Measurements from ENCODE around the gene CD101. TPM values are rescaled to one million over a fixed set of nuclear protein-coding genes. Genes with fewer than 3 reads are reported as not detected.

CD101 gene
- total and polyA plus RNA-seq, 2 of the 8 experiments (the other 6 are each of a cell fraction or from before 2014, with no cell fraction given): 1.1 to 1.2 TPM

- CTCF ChIA-PET (ENCODE audit: partially characterized antibody): no interaction called here
- WGBS, 2 experiments (ENCODE audit: extremely low coverage in 1 of 2, insufficient coverage in 1 of 2, insufficient read length in 1 of 2, insufficient replicate concordance in 2 of 2, low coverage in 1 of 2, low lambda C conversion rate in 2 of 2, missing lambda C conversion rate in 1 of 2): 94% methylated on average over 7 of the region's 7 CpGs; no CpG with 5 or more reads in 1 of the 2 experiments
- Histone ChIP-seq H4K20me1 (replicated peaks in 1 of 2; ENCODE audit: control insufficient read depth in 1 of 2, insufficient read depth in 2 of 2, low read length in 2 of 2) (no peaks in the 10 kb centered on the region), H3K9ac (replicated peaks in 1 of 4; ENCODE audit: extremely low read depth in 1 of 4, low read depth in 3 of 4, low read length in 3 of 4) (no peak overlapping the region), H3K23ac (ENCODE audit: insufficient read length) (no peak overlapping the region), H3K79me2 (ENCODE audit: control insufficient read depth in 1 of 2, insufficient read depth in 2 of 2, low read length in 2 of 2) (no peaks in the 10 kb centered on the region), H3K27me3 (replicated peaks in 1 of 4; ENCODE audit: control insufficient read depth in 3 of 4, extremely low read depth in 1 of 4, insufficient read depth in 3 of 4, low read length in 3 of 4) (no peaks in the 10 kb centered on the region), H3K27ac (ENCODE audit: low read depth, low read length) (no peak overlapping the region), H3K18ac (ENCODE audit: extremely low read depth, low read length) (no peak overlapping the region), H2AK5ac (ENCODE audit: low read depth, low read length) (no peak overlapping the region), H2BK15ac (ENCODE audit: low read length) (no peak overlapping the region), H3K79me1 (ENCODE audit: low read depth, low read length) (no peaks in the 10 kb centered on the region), H4K8ac (ENCODE audit: extremely low read depth, insufficient read depth, low read length) (no peak overlapping the region), H2BK20ac (ENCODE audit: low read length) (no peak overlapping the region), H2BK12ac (ENCODE audit: low read depth, low read length) (no peak overlapping the region), H3K4ac (replicated peaks; ENCODE audit: insufficient read length, low read depth, low read length) (no peak overlapping the region), H3K9me3 (ENCODE audit: insufficient read depth in 2 of 2, low read depth in 1 of 2, low read length in 1 of 2) (0 out of 4 replicates have a peak, but pooled peaks cover 0 to 3% of the 10 kb centered on the region in 2 experiments), H3K4me2 (ENCODE audit: insufficient read depth in 1 of 2, low read depth in 2 of 2, low read length in 2 of 2) (no peak overlapping the region), H3K14ac (ENCODE audit: insufficient read length) (no peak overlapping the region), H3K4me3 (ENCODE audit: extremely low read depth in 1 of 4, insufficient read depth in 2 of 4, low read depth in 3 of 4, low read length in 4 of 4) (no peak overlapping the region), H3K56ac (replicated peaks; ENCODE audit: insufficient read length, low read depth, low read length) (no peak overlapping the region), H2BK120ac (replicated peaks; ENCODE audit: low read depth, low read length) (no peak overlapping the region), H2BK5ac (ENCODE audit: low read depth, low read length) (no peak overlapping the region), H3K36me3 (ENCODE audit: control insufficient read depth in 2 of 4, insufficient read depth in 4 of 4, low read length in 3 of 4) (no peaks in the 10 kb centered on the region), H3K4me1 (replicated peaks in 1 of 4; ENCODE audit: control insufficient read depth in 3 of 4, insufficient read depth in 4 of 4, low read length in 3 of 4) (peaks cover 0 to 4% (median 0%) of the 10 kb centered on the region in 4 experiments; a peak in 1 of 7 replicates), H4K5ac (ENCODE audit: insufficient read length, low read depth, low read length) (no peak overlapping the region), H3K23me2 (ENCODE audit: low read depth, low read length) (no peaks in the 10 kb centered on the region), H2AFZ (ENCODE audit: low read length) (no peak overlapping the region), H4K91ac (replicated peaks; ENCODE audit: insufficient read length, low read length) (no peak overlapping the region)
- DNase-seq (ENCODE audit: low read depth in 1 of 2, low spot score in 2 of 2): no peak
- TF ChIP-seq POU5F1 (IDR thresholded peaks at IDR 0.05; ENCODE audit: low read depth, low read length): no peak
- POLR2A ChIA-PET (ENCODE audit: partially characterized antibody): no interaction called here
- FAIRE-seq: no peak
These were observed 8.3 kb upstream of the CD101 start for GRCh38 chr1:116993286-116993685.
